ENCODE measurements around the gene FHIP1A. TPM values are rescaled to one million over a fixed set of nuclear protein-coding genes. Genes with fewer than 3 reads are reported as not detected.
A peak's percentile ranks its signal among the peaks of the same experiment; 100 is the strongest.
"Not testable (repeated sequence)": the region's sequence is repeated elsewhere in the genome, so short reads cannot be mapped to it uniquely, and the experiment has no call there.

FHIP1A gene
- total RNA-seq, 2 experiments from 2014 or later = 0.45 to 0.46 TPM

DNA sequence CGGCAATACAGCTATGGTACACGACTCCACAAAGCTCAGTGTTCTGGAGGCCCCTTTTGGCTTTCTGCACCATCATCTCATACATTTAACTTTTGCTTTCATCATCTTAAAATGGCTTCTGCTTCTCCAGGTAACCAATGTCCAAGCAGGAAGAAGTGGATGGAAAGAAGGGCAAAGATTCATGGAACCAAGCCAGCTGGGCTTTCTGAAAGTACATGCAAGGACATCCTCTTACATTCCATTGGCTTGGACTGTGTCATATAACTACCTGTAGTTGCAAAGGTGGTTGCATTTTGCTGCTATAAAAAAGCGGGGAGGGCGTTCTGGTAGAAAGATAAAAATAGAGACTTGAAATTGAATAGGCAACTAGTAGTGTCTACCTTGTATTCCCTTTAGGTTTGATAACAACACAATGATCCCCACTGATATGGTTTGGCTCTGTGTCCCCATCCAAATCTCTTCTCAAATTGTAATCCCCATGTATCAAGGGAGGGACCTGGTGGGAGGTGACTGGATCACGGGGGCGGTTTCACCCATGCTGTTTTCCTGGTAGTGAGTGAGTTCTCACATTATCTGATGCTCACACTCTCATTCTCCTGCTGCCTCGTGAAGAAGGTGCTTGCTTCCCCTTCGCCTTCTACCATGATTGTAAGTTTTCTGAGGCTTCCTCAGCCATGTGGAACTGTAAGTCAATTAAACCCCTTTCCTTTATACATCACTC lies 6.7 kb upstream of the FHIP1A start:
- no peaks in the 10 kb centered on the region for H3K36me3 Mint-ChIP-seq
- H3K27ac Mint-ChIP-seq = no peak overlapping the region
- peaks cover under 1% of the 10 kb centered on the region for H3K4me1 Mint-ChIP-seq (ENCODE audit: low read depth)
- H3K9me3 Mint-ChIP-seq = no peaks in the 10 kb centered on the region
- no peak overlapping the region for H3K4me3 Mint-ChIP-seq
- intact Hi-C loops (cut with micrococcal nuclease) = no loop called here
- peaks cover 5% of the 10 kb centered on the region for H3K27me3 Mint-ChIP-seq
- CTCF ChIA-PET = no interaction called here
- POLR2A ChIA-PET = no interaction called here
- DNase-seq = no peak

- no peak overlapping the region for H3K27ac Mint-ChIP-seq
- no peak overlapping the region for H3K4me3 Mint-ChIP-seq
- DNase-seq = no peak
- POLR2A ChIA-PET = no interaction called here
- peaks cover 6% of the 10 kb centered on the region for H3K27me3 Mint-ChIP-seq
- intact Hi-C loops (cut with micrococcal nuclease) = no loop called here
- peaks cover 13% of the 10 kb centered on the region for H3K4me1 Mint-ChIP-seq (ENCODE audit: low read depth)
- H3K9me3 Mint-ChIP-seq = no peaks in the 10 kb centered on the region
- CTCF ChIA-PET = no interaction called here
- no peaks in the 10 kb centered on the region for H3K36me3 Mint-ChIP-seq
Measured at GRCh38 chr4:151403656-151404055, 5.3 kb upstream of the FHIP1A start.

DNA sequence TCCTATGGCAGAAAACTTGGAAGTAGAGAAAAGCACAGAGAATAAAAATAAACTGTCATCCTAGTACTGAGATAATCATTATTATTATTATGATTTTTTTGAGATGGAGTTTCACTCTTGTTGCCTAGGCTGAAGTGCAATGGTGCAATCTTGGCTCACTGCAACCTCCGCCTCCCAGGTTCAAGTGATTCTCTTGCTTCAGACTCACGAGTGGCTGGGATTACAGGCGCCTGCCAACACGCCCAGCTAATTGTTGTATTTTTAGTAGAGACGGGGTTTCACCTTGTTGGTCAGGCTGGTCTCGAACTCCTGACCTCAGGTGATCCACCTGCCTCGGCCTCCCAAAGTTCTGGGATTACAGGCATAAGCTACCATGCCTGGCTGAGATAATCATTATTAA lies 4.2 kb upstream of the FHIP1A start:
- POLR2A ChIA-PET, CTCF ChIA-PET, DNase-seq: not testable (repeated sequence)

DNA sequence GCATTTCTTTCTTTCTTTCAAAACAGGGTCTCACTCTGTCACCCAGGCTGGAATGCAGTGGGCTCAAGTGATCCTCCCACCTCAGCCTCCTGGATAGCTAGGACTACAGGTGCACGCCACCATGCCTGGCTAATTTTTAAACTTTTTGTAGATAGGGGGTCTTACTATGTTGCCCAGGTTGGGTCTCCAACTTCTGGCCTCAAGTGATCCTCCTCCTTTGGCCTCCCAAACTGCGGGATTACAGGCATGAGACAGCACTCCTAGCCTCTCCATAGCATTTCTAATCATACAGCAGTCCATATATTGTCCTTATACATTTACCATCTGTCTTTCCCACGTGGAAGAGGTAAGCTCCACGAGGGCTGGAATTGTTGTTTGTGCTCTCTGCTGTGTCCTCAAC lies 2.0 kb upstream of the FHIP1A start:
- no peak overlapping the region for H3K4me3 Mint-ChIP-seq
- no peak overlapping the region for H3K27ac Mint-ChIP-seq
- H3K36me3 Mint-ChIP-seq = no peaks in the 10 kb centered on the region
- intact Hi-C loops (cut with micrococcal nuclease) = loop anchor here (5.0 kb wide), 1 partner anchor 390 kb away; the partner anchor contains the start of gene LRBA
- no peaks in the 10 kb centered on the region for H3K9me3 Mint-ChIP-seq
- peaks cover 22% of the 10 kb centered on the region for H3K4me1 Mint-ChIP-seq (ENCODE audit: low read depth)
- DNase-seq = no peak
- POLR2A ChIA-PET = no interaction called here
- peaks cover 15% of the 10 kb centered on the region for H3K27me3 Mint-ChIP-seq
- CTCF ChIA-PET = no interaction called here

More for the DNA sequence above, 4.2 kb upstream of the FHIP1A start:
- not testable (repeated sequence) for H3K9me3 Mint-ChIP-seq, H3K27ac Mint-ChIP-seq, H3K4me3 Mint-ChIP-seq, H3K36me3 Mint-ChIP-seq
- Mint-ChIP-seq H3K4me1 (ENCODE audit: low read depth) (peaks cover 20% of the 10 kb centered on the region), H3K27me3 (peaks cover 12% of the 10 kb centered on the region)
- intact Hi-C loops (cut with micrococcal nuclease) = loop anchor here (5.0 kb wide), 1 partner anchor 388 kb away; the partner anchor contains the start of gene LRBA

GRCh38 chr4:151407466-151408379 lies 1.3 kb upstream of the FHIP1A start:
- intact Hi-C loops (cut with micrococcal nuclease) = loop anchor here (1.0 to 5.0 kb wide), 4 partner anchors 45 to 390 kb away; partner anchors contain the start of genes GATB, LRBA and RPS3A
- DNase-seq = peak; percentile 72
- no peaks in the 10 kb centered on the region for H3K9me3 Mint-ChIP-seq
- ChIA-PET POLR2A (no interaction called here), CTCF (interaction anchor here (1.4 kb wide), 1 partner anchor 290 kb away, joined by 3 read pairs; no protein-coding TSS in a partner anchor)
- H3K27me3 Mint-ChIP-seq = peaks cover 15% of the 10 kb centered on the region
- peak overlapping the region; percentile 86 for H3K4me3 Mint-ChIP-seq
- peaks cover 22% of the 10 kb centered on the region for H3K4me1 Mint-ChIP-seq (ENCODE audit: low read depth)
- H3K27ac Mint-ChIP-seq = peak overlapping the region; percentile 16
- no peaks in the 10 kb centered on the region for H3K36me3 Mint-ChIP-seq

GRCh38 chr4:151408380-151408629 lies 671 bp upstream of the FHIP1A start:
- DNase-seq = no peak
- Mint-ChIP-seq H3K9me3 (no peaks in the 10 kb centered on the region), H3K36me3 (no peaks in the 10 kb centered on the region), H3K27ac (peak overlapping the region; percentile 65), H3K27me3 (peaks cover 15% of the 10 kb centered on the region), H3K4me1 (ENCODE audit: low read depth) (peaks cover 22% of the 10 kb centered on the region), H3K4me3 (peak overlapping the region; percentile 86)
- ChIA-PET CTCF (interaction anchor here (1.4 kb wide), 1 partner anchor 291 kb away, joined by 3 read pairs; no protein-coding TSS in a partner anchor), POLR2A (no interaction called here)
- intact Hi-C loops (cut with micrococcal nuclease) = loop anchor here (1.0 to 5.0 kb wide), 4 partner anchors 46 to 391 kb away; partner anchors contain the start of genes GATB, LRBA and RPS3A

GRCh38 chr4:151409470-151410313 lies 716 bp downstream of the FHIP1A start:
- POLR2A ChIA-PET = no interaction called here
- Mint-ChIP-seq H3K36me3 (no peaks in the 10 kb centered on the region), H3K4me3 (peak overlapping the region; percentile 75), H3K4me1 (ENCODE audit: low read depth) (peaks cover 22% of the 10 kb centered on the region), H3K9me3 (no peaks in the 10 kb centered on the region), H3K27ac (no peak overlapping the region), H3K27me3 (peaks cover 15% of the 10 kb centered on the region)
- DNase-seq = peak; percentile 18
- intact Hi-C loops (cut with micrococcal nuclease) = loop anchor here (5.0 kb wide), 1 partner anchor 392 kb away; the partner anchor contains the start of gene LRBA
- CTCF ChIA-PET = interaction anchor here (1.2 to 1.6 kb wide), 2 partner anchors 21 to 47 kb away, joined by 3 read pairs; no protein-coding TSS in a partner anchor

DNA sequence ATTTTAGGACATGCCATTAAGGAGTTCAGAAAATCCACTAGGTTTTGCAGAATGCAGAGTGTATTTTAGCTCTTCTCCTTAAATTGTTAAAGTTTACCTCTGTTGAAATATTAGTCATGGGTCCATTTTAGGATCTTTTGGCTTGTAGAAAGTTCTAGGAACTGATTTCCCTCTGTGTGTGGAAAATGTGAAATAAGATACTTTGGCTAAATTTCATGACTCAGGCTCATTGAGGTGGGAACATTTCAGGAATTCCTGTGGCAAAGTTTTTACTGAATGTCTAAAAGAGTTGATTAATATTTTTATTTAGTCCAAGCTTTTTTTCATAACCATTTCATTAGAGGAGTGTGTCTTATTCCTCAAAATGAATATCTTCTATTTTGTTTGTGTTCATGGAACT lies 7.0 kb downstream of the FHIP1A start:
- Mint-ChIP-seq H3K4me1 (ENCODE audit: low read depth) (no peaks in the 10 kb centered on the region), H3K27ac (no peak overlapping the region), H3K9me3 (no peaks in the 10 kb centered on the region), H3K36me3 (no peaks in the 10 kb centered on the region), H3K27me3 (no peaks in the 10 kb centered on the region), H3K4me3 (no peak overlapping the region)
- ChIA-PET POLR2A (no interaction called here), CTCF (no interaction called here)
- DNase-seq = no peak
- intact Hi-C loops (cut with micrococcal nuclease) = no loop called here

- CTCF ChIA-PET = no interaction called here
- POLR2A ChIA-PET = no interaction called here
- intact Hi-C loops (cut with micrococcal nuclease) = no loop called here
- no peak for DNase-seq
- H3K4me3 Mint-ChIP-seq = no peak overlapping the region
- H3K27me3 Mint-ChIP-seq = no peaks in the 10 kb centered on the region
- no peaks in the 10 kb centered on the region for H3K4me1 Mint-ChIP-seq (ENCODE audit: low read depth)
- no peaks in the 10 kb centered on the region for H3K36me3 Mint-ChIP-seq
- no peak overlapping the region for H3K27ac Mint-ChIP-seq
- no peaks in the 10 kb centered on the region for H3K9me3 Mint-ChIP-seq
Measured at GRCh38 chr4:151417164-151417571, 8.2 kb downstream of the FHIP1A start.

DNA sequence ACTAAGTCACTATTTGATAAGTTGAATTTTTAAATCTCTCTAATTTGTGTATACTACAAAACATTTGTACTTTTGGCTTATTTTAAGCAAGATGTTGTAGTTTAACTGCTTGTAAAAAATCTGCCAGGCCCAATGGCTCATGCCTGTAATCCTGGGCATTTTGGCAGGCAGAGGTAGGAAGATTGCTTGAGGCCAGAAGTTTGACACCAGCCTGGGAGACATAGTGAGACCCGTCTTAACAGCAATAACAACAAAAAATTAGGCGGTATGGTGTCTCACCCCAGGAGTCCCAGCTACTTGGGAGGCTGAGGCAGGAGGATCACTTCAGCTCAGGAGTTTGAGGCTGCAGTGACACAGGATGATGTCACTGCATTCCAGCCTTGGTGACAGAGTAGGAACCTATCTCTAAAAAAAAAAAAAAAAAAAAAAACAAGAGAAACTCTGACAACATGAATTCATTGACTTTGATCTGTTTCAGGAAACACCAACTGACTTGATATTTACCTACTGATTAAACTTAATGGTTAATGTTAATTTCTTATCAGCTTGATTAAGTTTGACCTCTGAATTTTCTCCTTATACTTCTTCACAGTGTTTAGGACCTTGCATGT lies 8.9 kb downstream of the FHIP1A start:
- DNase-seq = no peak
- intact Hi-C loops (cut with micrococcal nuclease) = no loop called here
- POLR2A ChIA-PET = no interaction called here
- no peaks in the 10 kb centered on the region for H3K27me3 Mint-ChIP-seq
- no peak overlapping the region for H3K4me3 Mint-ChIP-seq
- no peaks in the 10 kb centered on the region for H3K9me3 Mint-ChIP-seq
- H3K27ac Mint-ChIP-seq = no peak overlapping the region
- H3K36me3 Mint-ChIP-seq = no peaks in the 10 kb centered on the region
- H3K4me1 Mint-ChIP-seq (ENCODE audit: low read depth) = no peaks in the 10 kb centered on the region
- CTCF ChIA-PET = no interaction called here

DNA sequence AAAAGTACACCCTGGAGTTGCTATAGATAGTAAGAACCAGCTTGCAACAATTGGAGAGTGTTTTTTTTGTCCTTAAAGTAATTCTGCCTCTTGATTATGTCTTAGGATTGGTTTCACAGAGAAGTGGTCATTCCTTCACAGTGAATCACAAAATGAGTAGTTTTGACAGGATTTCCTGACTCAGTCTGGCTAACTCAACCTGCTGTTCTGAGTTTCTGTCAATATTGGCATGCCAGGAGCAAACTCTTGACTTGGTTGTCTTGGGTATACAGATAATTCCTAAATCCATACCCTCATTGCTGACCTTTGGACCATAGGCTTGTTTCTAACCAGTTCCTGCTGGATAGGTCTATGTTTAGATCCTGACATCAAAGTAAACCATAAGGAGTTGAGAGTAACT lies 9.4 kb downstream of the FHIP1A start:
- Mint-ChIP-seq H3K36me3 (no peaks in the 10 kb centered on the region), H3K4me3 (no peak overlapping the region), H3K27ac (no peak overlapping the region), H3K4me1 (ENCODE audit: low read depth) (no peaks in the 10 kb centered on the region), H3K27me3 (no peaks in the 10 kb centered on the region), H3K9me3 (no peaks in the 10 kb centered on the region)
- intact Hi-C loops (cut with micrococcal nuclease) = no loop called here
- POLR2A ChIA-PET = no interaction called here
- CTCF ChIA-PET = no interaction called here
- DNase-seq = no peak

GRCh38 chr4:151418856-151419255 lies 9.9 kb downstream of the FHIP1A start:
- no peak for DNase-seq
- POLR2A ChIA-PET = no interaction called here
- CTCF ChIA-PET = no interaction called here
- Mint-ChIP-seq H3K27me3 (no peaks in the 10 kb centered on the region), H3K4me3 (no peak overlapping the region), H3K9me3 (no peaks in the 10 kb centered on the region), H3K36me3 (no peaks in the 10 kb centered on the region), H3K27ac (no peak overlapping the region), H3K4me1 (ENCODE audit: low read depth) (no peaks in the 10 kb centered on the region)
- intact Hi-C loops (cut with micrococcal nuclease) = no loop called here
